Body of pancreas (tissue), 4 donors: ENCODE measurements around the gene CENPH.

Experiments
- POLR2A ChIP-seq, 3 donors: fragments of 450-650 bp; IDR thresholded peaks; one replicate each; pipeline ENCODE4 v1.6.1; 2016; ENCODE audit warnings: antibody characterized with exemption in 3 of 3, mild to moderate bottlenecking in 2 of 3
- TF ChIP-seq, protein P1 (sequence below), 7 experiments: fragments of 450-650 bp in 4 of 7; fragments of 200-600 bp in 3 of 7; sonication (generic) in 3 of 7; IDR thresholded peaks; one replicate each; pipeline ENCODE4 v1.5.1; 2016 to 2019; ENCODE audit warnings: antibody characterized with exemption in 7 of 7

DNA sequence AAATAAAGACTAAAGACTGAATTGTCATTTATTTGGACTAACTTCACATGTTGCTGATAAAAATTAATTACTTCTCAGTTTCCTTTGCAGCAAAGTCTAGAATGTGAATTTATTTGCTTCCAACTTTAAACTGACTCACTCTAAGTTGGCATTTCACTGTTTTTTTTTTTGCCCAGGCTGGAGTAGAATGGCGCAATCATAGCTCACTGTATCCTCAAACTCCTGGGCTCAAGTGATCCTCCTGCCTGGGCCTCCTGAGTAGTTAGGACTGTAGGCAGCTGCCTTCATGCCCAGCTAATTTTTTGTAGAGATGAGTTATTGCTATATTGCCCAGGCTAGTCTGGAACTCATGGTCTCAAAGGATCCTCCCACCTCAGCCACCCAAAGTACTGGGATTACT lies 18.9 kb upstream of the CENPH start:
- TF ChIP-seq, protein P1, sequence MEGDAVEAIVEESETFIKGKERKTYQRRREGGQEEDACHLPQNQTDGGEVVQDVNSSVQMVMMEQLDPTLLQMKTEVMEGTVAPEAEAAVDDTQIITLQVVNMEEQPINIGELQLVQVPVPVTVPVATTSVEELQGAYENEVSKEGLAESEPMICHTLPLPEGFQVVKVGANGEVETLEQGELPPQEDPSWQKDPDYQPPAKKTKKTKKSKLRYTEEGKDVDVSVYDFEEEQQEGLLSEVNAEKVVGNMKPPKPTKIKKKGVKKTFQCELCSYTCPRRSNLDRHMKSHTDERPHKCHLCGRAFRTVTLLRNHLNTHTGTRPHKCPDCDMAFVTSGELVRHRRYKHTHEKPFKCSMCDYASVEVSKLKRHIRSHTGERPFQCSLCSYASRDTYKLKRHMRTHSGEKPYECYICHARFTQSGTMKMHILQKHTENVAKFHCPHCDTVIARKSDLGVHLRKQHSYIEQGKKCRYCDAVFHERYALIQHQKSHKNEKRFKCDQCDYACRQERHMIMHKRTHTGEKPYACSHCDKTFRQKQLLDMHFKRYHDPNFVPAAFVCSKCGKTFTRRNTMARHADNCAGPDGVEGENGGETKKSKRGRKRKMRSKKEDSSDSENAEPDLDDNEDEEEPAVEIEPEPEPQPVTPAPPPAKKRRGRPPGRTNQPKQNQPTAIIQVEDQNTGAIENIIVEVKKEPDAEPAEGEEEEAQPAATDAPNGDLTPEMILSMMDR (IDR thresholded peaks at IDR 0.05), result no peak
- no peak for TF ChIP-seq POLR2A (IDR thresholded peaks at IDR 0.05)
